ENCODE results near the gene NUP93. TPM values are rescaled to one million over a fixed set of nuclear protein-coding genes. Genes with fewer than 3 reads are reported as not detected.

NUP93 gene
- 100 to 1,000 TPM; 124 to 128 TPM for total RNA-seq

GRCh38 chr16:56729735-56730662 is at the start of gene NUP93:
TSS of gene NUP93 (plus strand) at chr16:56730129. CDS start at chr16:56748248, 18,119 bp downstream.
- H3K36me3 Mint-ChIP-seq, result peaks cover 0 to 5% of the 10 kb centered on the region in 2 donors
- peak; percentile 88 to 90 for DNase-seq (ENCODE audit: low spot score in 2 of 2)
- H3K27ac Mint-ChIP-seq, result peak within 1 kb of the TSS in 1 of 2 donors; percentile 96
- H3K9me3 Mint-ChIP-seq, result no peaks in the 10 kb centered on the region
- ATAC-seq, result peak; percentile 93 to 95

DNA sequence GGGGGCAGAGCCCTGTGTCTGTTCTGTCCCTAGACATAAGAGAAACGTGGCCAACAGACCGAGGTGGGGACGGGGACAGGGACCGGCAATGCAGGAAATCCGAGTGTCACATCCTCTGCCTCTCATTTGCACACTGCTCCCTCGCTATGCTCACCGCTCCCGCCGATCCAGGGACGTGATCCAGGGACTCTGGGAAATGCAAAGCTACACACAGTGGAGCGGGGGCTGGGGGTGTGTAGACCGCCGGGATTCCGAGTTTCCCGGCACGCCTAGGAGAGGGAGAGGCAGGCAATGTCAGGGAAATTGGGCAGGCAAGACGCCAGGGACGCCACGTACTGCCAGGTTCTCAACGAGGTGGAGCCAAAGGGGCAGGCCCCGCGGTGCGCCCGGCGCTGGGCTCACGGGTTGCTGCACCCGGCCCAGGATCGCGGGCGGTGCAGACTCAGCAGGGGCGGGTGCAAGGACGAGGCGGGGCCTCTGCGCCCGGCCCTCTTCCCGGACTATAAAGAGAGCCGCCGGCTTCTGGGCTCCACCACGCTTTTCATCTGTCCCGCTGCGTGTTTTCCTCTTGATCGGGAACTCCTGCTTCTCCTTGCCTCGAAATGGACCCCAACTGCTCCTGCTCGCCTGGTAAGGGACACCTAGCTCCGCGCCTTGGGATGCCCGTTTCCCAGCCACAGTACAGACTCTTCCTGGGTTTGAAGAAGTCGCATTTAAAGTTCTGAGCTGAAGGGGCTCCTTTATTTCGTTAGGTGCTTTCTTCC is 47.8 kb upstream of the NUP93 start, which contains the start of gene MT1X:
Gene MT1X (plus strand): TSS at position 532 of the 764 bp plus-strand sequence. CDS start 71 bp downstream, at position 603.
- DNase-seq (ENCODE audit: low spot score in 2 of 2) (peak; percentile 81 to 91), ATAC-seq (peak; percentile 97)
- Mint-ChIP-seq H3K36me3 (peaks cover 0 to 5% of the 10 kb centered on the region in 2 donors), H3K27ac (peak within 1 kb of the TSS; percentile 51 to 96), H3K9me3 (no peaks in the 10 kb centered on the region)

DNA sequence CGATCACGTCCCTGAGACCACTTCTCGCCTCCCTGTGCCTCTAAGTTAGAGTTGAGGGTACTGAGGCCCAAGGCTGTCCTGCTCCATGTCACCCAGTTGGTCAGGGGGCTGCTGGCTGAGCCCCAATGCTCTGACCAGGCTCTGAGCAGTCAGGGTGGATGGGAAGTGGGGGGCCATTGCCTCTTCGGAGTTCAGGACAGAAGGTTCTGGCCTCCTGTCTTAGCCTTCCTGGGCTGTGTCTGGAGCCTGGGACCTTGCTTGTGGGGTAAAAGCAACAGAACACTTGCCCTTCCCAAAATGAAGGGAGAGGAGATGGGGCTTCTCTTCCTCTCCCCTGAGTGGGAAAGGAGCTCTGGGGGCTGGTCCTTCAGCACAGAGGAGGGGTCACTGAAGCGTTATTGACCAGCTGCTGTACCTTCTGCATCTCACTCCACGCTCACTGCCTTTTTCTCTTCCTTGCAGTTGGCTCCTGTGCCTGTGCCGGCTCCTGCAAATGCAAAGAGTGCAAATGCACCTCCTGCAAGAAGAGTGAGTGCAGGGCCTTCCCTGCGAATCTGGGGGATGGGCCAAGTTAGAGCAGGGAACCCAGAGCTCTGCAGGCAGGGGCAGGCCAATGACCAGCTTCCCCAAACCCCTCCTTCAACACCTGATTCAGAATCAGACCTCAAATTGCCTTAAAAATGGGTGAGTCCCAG is 47.1 kb upstream of the NUP93 start:
- ATAC-seq, result peak in 1 of 2 donors; percentile 12
- peak overlapping the region; percentile 51 to 96 for H3K27ac Mint-ChIP-seq
- peaks cover 0 to 5% of the 10 kb centered on the region in 2 donors for H3K36me3 Mint-ChIP-seq
- DNase-seq (ENCODE audit: low spot score in 2 of 2), result no peak
- H3K9me3 Mint-ChIP-seq, result no peaks in the 10 kb centered on the region

DNA sequence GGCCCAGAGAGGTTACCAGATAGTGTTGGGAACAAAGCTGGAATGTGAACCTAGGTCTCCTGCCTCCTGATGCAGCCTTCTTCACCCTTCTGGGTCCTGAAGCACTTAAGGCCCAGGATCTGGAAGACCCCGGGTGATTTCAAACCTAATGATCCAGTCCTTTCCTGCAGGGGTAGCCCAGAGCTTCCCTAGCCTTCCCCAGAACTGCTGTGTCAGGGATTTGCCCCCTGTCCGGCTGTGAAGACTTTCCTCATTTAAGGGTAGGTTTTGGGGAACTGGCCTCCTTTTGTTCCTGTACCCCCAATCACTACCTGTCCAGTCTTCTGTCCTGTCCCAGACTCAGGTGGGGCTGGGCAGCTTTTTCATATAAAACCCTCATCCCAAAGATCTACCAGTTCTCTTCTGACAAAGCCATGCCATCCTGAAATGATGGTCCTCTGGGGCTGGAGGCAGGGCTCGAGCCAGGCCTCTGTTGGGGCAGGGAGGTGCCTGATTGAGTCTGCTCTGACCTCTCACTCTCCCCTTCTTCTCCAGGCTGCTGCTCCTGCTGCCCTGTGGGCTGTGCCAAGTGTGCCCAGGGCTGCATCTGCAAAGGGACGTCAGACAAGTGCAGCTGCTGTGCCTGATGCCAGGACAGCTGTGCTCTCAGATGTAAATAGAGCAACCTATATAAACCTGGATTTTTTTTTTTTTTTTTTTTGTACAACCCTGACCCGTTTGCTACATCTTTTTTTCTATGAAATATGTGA is 46.3 kb upstream of the NUP93 start:
- ATAC-seq (no peak), DNase-seq (ENCODE audit: low spot score in 2 of 2) (no peak)
- Mint-ChIP-seq H3K9me3 (no peaks in the 10 kb centered on the region), H3K27ac (no peak overlapping the region), H3K36me3 (peaks cover 0 to 5% of the 10 kb centered on the region in 2 donors)

DNA sequence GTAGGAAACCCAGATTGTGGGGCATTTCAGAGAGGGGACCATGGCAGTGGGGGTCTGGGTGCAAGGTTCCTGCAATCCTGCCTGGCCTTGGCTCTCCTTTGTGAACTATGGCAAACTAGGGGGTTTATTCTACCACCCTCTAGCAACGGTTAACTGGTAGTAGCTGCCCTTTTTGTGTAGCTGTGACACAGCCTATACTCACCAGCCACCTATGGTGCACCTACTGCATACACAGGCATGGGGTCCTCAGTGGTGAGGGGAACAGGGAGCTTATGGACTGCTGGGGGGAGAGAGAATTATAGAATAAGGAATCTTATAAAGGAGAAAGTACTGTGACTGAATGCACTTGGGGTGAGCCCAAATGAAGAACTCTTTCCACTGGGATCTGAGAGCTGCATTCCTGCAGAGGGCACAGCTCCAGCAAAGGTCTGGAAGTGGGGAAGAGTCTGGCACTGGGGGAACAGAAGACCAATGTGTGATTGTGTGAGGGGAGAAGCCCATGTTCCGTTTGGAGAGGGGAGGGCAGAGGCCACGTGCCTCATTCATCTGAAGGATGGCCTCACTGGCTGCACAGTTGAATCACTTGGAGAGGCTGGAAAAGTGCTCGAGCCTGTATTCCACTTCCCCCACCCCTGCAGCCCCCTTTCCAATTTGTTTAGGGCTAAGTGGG is 45.5 kb upstream of the NUP93 start:
- peaks cover 0 to 5% of the 10 kb centered on the region in 2 donors for H3K36me3 Mint-ChIP-seq
- H3K27ac Mint-ChIP-seq, result no peak overlapping the region
- H3K9me3 Mint-ChIP-seq, result no peaks in the 10 kb centered on the region
- ATAC-seq (no peak), DNase-seq (ENCODE audit: low spot score in 2 of 2) (no peak)

DNA sequence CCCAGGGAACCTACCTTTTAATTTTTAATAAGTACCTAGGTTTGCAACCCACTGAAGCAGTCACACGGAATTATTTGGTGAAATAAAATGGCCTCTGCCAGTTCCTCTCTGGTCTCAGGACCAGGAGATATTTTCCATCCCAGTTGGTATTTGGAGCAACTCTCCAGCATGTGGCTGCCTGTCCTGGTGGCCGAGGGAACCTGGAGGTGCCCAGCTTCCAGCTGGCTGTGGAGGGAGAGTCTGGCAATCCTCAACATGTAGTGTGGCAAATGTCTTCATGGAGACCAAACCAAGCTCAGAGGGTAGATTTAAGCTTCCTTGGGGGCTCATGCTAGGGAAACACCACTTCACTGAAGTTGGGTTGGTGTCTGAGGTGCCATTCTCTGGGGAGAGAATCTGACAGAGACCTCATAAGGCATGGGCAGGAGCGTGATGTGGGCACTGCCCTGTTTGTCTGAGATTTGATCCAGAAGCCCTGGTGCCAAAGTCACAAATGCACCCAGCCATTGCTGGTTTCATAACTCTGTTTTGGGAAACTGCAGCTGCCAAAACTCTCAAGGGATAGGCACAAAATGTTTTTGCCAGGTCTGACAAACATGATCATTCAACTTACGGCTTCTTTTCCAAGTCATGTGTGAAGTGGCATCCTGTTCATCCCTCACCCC is 44.9 kb upstream of the NUP93 start:
- peaks cover 0 to 5% of the 10 kb centered on the region in 2 donors for H3K36me3 Mint-ChIP-seq
- ATAC-seq, result no peak

DNA sequence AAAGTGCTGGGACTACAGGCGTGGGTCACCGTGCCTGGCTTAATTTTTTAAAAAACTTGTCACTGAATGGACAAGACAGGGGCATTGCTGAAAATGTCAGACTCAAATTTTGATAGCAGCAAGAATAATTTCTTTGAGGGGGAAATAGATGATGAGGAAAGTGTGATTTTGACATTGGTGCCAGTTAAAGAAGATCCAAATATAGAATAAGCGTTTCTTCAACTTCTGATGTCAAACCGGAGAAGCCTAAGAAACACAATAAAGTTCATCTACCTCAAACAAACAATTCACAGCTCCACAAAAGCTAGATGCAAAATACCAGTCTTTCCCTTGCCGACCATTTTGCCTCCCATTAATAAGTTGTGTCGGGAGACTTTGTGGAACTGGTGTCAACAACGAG is 43.2 kb upstream of the NUP93 start:
- Mint-ChIP-seq H3K9me3 (no peaks in the 10 kb centered on the region), H3K27ac (no peak overlapping the region), H3K36me3 (peaks cover 0 to 5% of the 10 kb centered on the region in 2 donors)
- ATAC-seq, result no peak
- no peak for DNase-seq (ENCODE audit: low spot score in 2 of 2)

More for the DNA sequence above, 44.9 kb upstream of the NUP93 start:
- Mint-ChIP-seq H3K9me3 (no peaks in the 10 kb centered on the region), H3K27ac (no peak overlapping the region)
- no peak for DNase-seq (ENCODE audit: low spot score in 2 of 2)

GRCh38 chr16:56688762-56689161 is 41.2 kb upstream of the NUP93 start:
- no peak for DNase-seq (ENCODE audit: low spot score in 2 of 2)
- no peak for ATAC-seq
- H3K9me3 Mint-ChIP-seq, result no peaks in the 10 kb centered on the region
- no peak overlapping the region for H3K27ac Mint-ChIP-seq
- peaks cover 0 to 5% of the 10 kb centered on the region in 2 donors for H3K36me3 Mint-ChIP-seq

DNA sequence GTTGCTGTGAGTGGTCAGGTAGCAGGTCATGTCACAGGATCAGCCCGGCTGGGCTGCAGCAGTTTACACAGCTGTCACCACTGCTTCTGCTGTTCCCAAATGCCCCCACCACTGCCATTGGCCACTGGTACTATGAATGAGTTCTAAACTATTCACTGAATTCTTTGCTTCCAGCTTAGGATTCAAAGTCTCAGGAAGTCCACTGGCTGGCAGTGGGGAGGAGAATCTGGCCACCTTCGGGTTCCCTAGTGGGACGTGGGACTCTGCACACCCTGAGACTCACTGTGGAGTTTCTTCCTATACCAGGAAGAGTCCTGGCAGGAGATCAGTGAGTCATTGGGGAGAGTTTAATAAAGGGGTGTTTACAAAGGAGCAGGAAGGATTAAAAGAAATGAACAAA is 40.8 kb upstream of the NUP93 start:
- no peak for ATAC-seq
- peaks cover 0 to 5% of the 10 kb centered on the region in 2 donors for H3K36me3 Mint-ChIP-seq
- no peak overlapping the region for H3K27ac Mint-ChIP-seq
- DNase-seq (ENCODE audit: low spot score in 2 of 2), result no peak
- no peaks in the 10 kb centered on the region for H3K9me3 Mint-ChIP-seq

DNA sequence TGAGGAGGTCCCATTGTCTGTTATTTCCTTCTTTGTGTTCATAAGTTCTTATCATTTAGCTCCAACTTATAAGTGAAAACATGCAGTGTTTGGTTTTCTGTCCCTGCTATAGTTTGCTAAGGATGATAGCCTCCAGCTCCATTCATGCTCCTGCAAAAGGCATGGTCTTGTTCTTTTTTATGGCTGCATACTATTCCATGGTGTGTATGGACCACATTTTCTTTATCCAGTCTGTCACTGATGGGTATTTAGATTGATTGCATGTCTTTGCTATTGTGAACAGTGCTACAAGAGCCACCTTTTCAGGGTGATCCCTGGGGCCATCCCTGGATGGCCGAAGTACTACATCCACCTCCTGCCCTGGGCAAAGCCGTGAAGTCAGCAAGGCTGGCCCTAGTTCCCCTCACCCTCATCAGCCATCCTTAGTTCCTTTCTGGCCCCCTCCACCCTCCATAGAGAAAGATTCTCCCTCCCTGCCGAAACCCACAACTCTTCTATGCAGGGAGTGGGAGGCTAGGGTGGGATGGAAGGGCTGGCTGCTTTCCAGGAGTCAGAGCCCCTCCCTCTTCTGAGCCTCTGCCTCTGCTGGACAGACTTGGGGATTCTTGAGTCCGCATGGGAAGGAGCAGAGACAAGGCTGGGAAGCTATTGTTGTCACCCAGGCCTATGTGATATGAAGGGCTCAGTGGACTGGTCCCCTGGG is 39.4 kb upstream of the NUP93 start:
- no peak for ATAC-seq
- no peak overlapping the region for H3K27ac Mint-ChIP-seq
- DNase-seq (ENCODE audit: low spot score in 2 of 2), result no peak
- H3K36me3 Mint-ChIP-seq, result peaks cover 0 to 5% of the 10 kb centered on the region in 2 donors
- H3K9me3 Mint-ChIP-seq, result no peaks in the 10 kb centered on the region

- Mint-ChIP-seq H3K36me3 (no peaks in the 10 kb centered on the region), H3K27ac (no peak overlapping the region), H3K9me3 (no peaks in the 10 kb centered on the region)
- DNase-seq (ENCODE audit: low spot score in 2 of 2) (no peak), ATAC-seq (no peak)
Measured at GRCh38 chr16:56691885-56692284, 38.0 kb upstream of the NUP93 start.

DNA sequence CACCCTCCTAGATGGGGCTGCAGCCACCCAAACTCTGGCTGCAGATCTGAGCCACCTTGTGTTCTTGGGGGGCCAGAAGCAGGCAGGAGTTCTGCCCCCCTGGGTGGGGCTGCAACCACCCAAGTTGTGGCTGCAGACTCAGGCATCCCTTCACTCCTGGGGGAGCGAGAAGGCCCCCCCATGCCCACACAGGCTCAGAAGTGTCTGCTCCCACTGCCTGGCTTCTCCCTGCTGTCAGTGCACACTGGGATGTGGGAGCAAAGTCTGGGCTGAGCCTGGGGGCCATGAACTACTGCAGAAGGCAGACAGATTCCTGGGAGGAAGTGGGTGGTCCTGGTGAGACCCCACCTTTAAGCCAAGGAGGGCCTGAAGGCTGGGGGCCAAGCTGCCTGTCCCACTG is 34.7 kb upstream of the NUP93 start:
- DNase-seq (ENCODE audit: low spot score in 2 of 2) (no peak), ATAC-seq (no peak)
- H3K36me3 Mint-ChIP-seq, result no peaks in the 10 kb centered on the region
- no peak overlapping the region for H3K27ac Mint-ChIP-seq
- no peaks in the 10 kb centered on the region for H3K9me3 Mint-ChIP-seq

DNA sequence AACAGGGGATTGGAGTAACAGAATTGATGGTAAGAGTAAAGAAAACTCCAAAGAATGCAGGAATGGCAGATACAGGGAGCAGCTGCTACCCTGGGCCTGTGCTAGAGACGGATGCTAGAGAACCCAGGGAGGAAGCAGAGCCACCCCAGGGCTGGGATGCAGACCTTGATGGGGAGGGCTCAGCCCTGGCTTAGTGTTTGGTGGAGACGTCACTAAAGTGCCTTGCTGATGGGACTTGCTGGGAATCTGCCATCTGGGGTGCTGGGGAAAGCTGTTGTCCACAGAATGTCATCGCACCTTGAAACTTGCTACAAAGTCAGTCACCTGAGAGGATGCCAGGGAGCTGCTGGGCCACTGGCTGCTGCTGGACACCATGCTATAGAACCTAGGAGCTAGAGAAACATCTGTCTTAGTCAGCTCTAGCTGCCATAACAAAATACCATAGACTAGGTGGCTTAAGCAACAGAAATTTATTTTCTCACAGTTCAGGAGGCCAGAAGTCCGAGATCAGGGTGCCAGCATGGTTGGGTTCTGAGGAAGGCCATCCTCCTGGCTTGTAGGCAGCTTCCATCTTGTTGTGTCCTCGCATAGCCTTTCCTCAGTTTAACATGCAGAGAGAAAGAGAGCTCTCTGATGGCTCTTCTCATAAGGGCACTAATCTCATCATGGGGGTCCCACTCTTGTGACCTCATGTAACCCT is 32.3 kb upstream of the NUP93 start:
- Mint-ChIP-seq H3K9me3 (no peaks in the 10 kb centered on the region), H3K27ac (no peak overlapping the region), H3K36me3 (no peaks in the 10 kb centered on the region)
- DNase-seq (ENCODE audit: low spot score in 2 of 2) (no peak), ATAC-seq (no peak)

DNA sequence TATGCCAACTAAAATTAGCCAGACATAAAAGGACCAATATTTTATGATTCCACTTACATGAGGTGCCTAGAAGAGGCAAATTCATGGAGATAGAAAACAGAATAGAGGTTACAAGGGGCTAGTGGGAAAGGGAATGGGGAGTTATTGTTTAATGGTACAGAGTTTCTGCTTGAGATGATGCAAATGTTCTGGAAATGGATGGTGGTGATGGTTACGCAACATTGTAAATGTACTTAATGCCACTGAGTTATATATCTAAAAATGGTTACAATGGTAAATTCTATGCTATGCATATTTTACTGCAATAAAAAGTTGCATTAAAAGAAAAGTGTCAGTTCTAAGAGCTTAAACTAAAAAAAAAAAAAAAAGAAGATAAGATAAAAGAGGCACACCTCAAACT is 29.7 kb upstream of the NUP93 start:
- Mint-ChIP-seq H3K9me3 (no peaks in the 10 kb centered on the region), H3K36me3 (no peaks in the 10 kb centered on the region), H3K27ac (no peak overlapping the region)
- DNase-seq (ENCODE audit: low spot score in 2 of 2), result no peak
- ATAC-seq, result no peak
